Endothelial cell of umbilical vein (primary cell): Measurements from ENCODE around the gene SIRPA.
"Not testable (repeated sequence)": the region's sequence is repeated elsewhere in the genome, so short reads cannot be mapped to it uniquely, and the experiment has no call there.

Experiments used
- CTCF ChIP-seq, 2 donors: IDR thresholded peaks; 1 replicate in 1 of 2; 2 replicates in 1 of 2; pipeline ENCODE4 v1.5.1; 2011; ENCODE audit warnings: low read length in 2 of 2, mild to moderate bottlenecking in 2 of 2, moderate library complexity in 2 of 2, control low read depth in 1 of 2, inconsistent platforms in 1 of 2, low read depth in 1 of 2; ENCODE audit not compliant: insufficient read depth in 1 of 2; ENCODE audit errors: extremely low read depth in 1 of 2
- EZH2 ChIP-seq: IDR thresholded peaks from 2 replicates; pipeline ENCODE4 v1.6.1; 2012; ENCODE audit warnings: borderline replicate concordance, low read depth, mild to moderate bottlenecking, moderate library complexity, low read length, inconsistent platforms; ENCODE audit not compliant: severe bottlenecking
- JUN ChIP-seq: IDR thresholded peaks from 2 replicates; pipeline ENCODE4 v1.6.1; 2011; ENCODE audit warnings: borderline replicate concordance, low read depth; ENCODE audit not compliant: insufficient read length, insufficient read depth
- POLR2AphosphoS5 ChIP-seq: IDR thresholded peaks from 2 replicates; pipeline ENCODE4 v1.6.1; 2012; ENCODE audit warnings: low read depth, mild to moderate bottlenecking, control low read depth, low read length, moderate library complexity; ENCODE audit not compliant: insufficient read depth

GRCh38 chr20:1921985-1922384 lies 26.8 kb downstream of the SIRPA start:
- TF ChIP-seq CTCF (IDR thresholded peaks at IDR 0.05; ENCODE audit: extremely low read depth in 1 of 2, insufficient read depth in 1 of 2, low read depth in 1 of 2, low read length in 2 of 2); EZH2; JUN; POLR2AphosphoS5: not testable (repeated sequence)
